HG03108 (cell line): ENCODE results near the gene GPC5.
"Not testable (repeated sequence)": the region's sequence is repeated elsewhere in the genome, so short reads cannot be mapped to it uniquely, and the experiment has no call there.

Experiments used
- ATAC-seq: cut with Tn5 transposase; IDR thresholded peaks from one replicate; pipeline ENCODE4 v1.9.1; 2021; ENCODE audit warnings: moderate library complexity; ENCODE audit not compliant: unreplicated experiment

GPC5 gene

DNA sequence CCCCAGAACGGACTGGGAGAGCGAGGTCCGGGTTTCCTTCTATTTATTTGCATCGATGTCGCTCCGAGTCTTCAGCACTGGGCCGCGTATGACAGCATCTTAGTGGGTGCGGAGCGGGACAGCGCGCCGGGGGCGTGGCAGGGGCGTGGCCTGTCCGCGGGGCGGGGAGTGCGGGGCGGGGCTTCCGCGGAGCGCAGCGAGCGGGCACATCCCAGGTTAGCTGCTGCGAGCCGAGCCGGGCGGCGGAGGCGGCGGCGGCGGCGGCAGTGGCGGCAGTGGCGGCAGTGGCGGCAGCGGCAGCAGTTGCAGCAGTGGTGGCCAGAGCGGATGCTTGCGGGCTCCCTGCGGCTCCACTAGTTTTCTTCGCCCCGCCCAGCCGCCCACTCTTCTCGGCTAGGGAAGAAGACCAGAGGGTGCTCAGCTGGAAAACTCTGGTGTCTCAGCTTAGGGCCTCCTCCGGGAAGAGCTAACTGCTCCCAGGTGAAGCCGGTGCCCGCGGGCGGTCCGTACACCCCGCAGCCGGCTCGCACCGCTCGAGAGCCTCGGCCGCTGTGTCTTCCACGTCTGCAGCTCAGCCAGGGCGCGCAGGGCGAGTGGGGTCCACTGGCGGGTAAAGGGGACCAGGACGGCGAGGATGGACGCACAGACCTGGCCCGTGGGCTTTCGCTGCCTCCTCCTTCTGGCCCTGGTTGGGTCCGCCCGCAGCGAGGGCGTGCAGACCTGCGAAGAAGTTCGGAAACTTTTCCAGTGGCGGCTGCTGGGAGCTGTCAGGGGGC is at the start of gene GPC5:
TSS of gene GPC5 (plus strand) at position 209 of the 776 bp plus-strand sequence.
- ATAC-seq = peak; percentile 95

GRCh38 chr13:91348906-91349435 is 49.5 kb upstream of the GPC5 start:
- ATAC-seq = peak; percentile 42

DNA sequence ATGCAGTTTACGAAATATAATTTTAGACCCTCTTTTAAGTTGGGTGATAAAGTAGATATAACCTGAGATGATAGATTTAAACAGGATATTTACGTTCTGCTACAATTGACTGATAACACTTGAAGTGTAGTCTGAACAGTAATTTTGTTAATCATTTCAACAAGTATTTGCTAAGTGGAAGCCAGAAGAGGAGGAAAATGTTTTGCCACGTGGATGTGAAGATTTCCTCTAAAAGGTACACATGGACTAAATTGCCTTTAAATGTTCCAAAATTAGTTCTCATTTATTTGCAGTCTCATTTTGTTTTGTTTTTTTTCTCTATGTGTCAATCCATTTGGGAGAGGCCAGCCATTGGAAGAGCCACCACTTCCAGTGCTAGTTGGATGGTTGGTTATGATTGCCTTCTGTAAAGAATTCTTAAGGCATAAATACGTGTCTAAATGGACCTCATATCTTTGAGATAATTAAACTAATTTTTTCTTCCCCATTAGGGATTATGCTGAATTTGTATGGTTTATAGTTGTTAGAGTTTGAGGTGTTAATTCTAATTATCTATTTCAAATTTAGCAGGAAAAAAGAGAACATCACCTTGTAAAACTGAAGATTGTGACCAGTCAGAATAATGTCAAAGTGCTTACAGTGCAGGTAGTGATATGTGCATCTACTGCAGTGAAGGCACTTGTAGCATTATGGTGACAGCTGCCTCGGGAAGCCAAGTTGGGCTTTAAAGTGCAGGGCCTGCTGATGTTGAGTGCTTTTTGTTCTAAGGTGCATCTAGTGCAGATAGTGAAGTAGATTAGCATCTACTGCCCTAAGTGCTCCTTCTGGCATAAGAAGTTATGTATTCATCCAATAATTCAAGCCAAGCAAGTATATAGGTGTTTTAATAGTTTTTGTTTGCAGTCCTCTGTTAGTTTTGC is 48.2 kb upstream of the GPC5 start:
- ATAC-seq = no peak

DNA sequence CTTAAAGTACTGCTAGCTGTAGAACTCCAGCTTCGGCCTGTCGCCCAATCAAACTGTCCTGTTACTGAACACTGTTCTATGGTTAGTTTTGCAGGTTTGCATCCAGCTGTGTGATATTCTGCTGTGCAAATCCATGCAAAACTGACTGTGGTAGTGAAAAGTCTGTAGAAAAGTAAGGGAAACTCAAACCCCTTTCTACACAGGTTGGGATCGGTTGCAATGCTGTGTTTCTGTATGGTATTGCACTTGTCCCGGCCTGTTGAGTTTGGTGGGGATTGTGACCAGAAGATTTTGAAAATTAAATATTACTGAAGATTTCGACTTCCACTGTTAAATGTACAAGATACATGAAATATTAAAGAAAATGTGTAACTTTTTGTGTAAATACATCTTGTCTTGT is 47.3 kb upstream of the GPC5 start:
- no peak for ATAC-seq

DNA sequence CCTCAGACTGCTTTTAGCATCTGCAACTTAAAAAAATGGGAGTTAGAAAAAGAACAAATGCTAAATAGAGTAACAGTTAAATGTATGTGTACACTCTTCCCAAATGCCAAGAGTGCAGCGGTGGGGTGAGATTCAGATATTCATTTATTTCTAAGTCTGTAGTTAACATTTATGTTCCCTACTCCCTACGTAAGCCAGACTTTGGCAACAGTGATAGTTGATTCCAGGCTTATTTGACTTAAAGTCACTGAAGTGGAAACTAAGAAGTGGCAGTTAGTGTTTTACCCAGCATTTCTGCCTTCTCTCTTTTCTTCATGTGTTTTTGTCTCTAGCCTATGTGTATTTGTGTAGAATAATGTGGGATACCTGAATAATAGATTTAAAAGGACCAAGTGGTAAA is 46.4 kb upstream of the GPC5 start:
- no peak for ATAC-seq

DNA sequence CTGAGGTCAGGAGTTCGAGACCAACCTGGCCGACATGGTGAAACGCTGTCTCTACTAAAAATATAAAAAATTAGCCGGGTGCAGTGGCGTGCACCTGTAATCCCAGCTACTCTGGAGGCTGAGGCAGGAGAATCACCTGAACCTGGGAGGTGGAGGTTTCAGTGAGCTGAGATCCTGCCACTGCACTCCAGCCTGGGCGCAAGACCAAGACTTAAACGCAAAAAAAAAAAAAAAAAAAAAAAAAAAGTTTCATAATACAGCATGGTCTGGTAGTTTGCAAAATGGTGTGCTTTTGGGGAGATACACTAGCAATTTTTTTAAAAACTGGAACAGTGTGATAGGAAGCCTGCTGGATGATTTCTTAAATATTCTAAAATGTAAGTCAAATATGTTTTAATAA is 45.5 kb upstream of the GPC5 start:
- not testable (repeated sequence) for ATAC-seq

- ATAC-seq = no peak
These were observed 44.9 kb upstream of the GPC5 start for GRCh38 chr13:91353494-91353893.

- no peak for ATAC-seq
These were observed 43.2 kb upstream of the GPC5 start for GRCh38 chr13:91355099-91355825.

DNA sequence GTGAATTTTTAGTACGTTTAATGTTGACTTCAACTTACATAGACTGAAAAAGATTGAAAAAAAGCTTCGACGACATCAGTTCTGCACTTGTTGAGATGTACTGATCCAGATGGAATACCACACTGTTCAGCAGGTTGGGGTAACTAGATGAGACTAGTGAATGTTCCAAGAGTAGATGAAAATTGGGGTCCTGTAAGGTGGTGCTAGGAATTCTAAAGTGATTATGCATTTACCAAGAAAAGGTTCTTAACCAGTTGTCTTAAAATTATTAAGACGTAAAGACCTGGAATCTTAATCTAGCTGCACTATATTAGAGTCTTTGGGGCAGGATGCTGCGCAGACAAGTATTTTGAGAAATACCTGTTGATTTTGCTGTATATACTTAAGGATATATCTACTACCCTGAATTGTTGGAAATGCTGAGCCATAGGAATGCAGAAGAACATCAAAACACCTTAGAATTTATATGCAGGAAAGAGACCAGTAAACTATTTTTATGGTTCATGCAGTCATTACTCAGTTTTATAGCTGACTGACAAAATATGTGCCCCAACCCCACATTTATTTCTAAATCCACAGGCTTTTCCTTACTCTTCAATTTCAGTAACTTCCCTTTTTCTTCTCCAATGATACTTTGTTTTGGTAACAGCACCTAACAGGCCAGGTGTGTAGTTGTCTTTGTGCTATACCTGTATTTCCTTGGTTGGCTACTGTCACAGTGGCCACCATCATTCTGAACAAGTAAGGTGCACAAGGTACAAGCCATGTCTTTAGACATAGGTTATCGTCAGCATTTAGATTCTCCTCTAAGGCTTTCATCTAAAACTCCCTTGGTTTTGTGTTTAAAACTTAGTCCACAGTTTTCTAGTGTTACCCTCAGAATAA is 42.4 kb upstream of the GPC5 start:
- ATAC-seq = no peak

DNA sequence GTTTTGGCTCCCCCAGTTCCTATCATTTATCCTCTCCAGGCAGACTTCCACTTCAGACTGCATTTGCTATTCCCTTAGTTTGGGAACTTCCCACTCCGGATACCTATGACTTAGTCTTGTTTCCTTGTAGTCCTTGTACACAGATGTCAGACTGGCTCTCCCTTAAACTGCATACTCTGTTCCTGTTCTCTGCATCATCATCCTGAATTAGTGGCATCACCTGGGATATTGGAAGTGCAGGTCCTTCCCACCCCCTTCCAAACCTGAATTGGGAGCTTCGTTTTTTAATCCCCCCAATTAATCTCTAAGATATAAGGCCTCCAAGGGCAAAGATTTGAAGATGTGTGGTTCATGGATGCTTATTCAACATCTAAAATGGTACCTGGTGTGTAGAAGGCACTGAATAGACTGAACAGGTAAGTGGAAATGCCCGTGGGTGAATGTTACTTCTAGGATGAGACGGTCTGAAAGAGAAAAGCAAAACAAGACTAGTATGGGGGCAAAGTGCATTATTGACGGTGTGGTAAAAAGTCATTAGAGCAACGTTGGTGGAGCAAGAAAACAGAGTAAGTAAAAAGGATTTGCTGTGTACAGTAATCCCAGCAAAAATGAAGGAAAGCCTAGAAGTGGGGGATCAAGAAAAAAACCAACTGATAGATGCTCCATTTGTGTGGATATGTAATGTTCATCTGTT is 41.4 kb upstream of the GPC5 start:
- no peak for ATAC-seq

- no peak for ATAC-seq
These were observed 40.6 kb upstream of the GPC5 start for GRCh38 chr13:91357613-91358386.

DNA sequence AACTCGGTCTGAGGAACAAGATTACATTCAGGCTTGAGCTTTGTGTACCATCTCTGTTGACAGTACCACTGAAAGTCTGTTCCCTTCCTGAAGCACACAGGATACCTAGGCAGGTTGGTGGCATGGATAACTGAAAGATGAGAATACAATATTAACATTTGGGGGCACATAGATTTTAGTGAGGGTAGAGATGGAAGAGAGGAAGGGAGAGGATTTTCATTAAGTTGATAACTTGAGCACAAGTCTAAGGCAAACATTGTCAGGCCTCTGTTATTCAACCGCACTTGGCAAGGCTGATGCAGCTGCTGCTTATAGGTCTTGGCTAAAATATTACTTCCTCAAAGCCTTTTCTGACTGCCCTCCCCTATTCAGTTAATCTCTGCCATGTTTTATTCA is 40.0 kb upstream of the GPC5 start:
- no peak for ATAC-seq

DNA sequence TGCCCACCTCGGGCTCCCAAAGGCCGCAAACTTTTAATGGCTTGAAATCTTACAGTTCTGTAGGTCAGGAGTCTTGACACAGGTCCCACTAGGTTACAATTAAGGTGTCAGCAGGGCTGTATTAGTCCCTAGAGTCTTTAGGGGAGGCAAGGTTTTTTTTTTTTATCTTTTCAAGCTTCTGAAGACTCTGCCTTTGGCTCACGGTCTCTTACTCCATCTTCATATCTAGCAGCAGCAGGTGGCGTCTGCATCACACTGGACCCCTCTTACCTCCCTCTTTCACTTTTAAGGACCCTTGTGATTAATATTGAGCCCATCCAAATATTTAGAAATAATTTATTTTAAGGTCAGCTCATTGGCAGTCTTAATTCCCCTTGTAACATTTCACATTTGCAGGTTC is 39.3 kb upstream of the GPC5 start:
- no peak for ATAC-seq

GRCh38 chr13:91359631-91360030 is 38.8 kb upstream of the GPC5 start:
- ATAC-seq = no peak

- no peak for ATAC-seq
These were observed 38.1 kb upstream of the GPC5 start for GRCh38 chr13:91360246-91360751.

DNA sequence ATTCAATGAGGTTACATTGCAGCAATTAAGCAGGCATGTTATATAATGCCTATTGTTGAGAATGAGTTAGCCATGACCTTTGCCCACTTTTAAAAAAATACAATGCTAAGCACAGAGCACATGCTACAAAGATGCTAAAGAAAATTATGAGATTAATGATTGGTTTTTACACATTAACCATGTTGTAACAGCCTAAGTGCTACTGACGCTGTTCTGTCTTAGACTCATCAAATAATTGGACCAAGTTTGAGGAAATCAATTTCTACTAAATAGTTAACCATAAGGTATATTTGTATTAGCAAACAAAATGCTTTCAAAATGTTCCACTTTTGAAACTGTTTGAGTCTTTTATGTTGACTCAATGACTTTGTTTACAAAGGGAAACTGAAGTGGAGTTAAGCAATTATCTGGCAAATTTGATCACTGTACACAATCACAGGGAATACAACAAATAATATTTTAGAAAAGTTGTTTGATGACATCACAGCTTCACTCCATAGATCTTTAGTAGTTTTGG is 36.6 kb upstream of the GPC5 start:
- ATAC-seq = no peak

DNA sequence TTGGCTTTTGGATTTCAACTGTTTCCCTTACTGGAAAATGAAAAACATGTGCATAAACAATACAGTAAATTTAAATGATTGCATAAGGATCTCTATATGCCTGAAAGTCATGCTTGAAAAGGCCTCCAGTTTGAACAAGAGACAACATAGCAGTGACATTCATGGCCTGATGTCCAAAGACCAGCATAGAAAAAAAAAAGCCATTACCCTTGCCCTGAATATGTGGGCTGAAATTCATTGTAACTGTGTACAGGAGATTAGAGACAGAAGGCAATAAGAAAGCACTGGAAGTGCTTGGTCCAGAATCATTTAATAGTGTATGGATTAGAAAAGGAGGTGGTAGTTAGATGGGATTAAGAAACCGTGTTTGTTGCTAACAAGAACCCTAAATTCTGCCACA is 35.5 kb upstream of the GPC5 start:
- ATAC-seq = no peak

DNA sequence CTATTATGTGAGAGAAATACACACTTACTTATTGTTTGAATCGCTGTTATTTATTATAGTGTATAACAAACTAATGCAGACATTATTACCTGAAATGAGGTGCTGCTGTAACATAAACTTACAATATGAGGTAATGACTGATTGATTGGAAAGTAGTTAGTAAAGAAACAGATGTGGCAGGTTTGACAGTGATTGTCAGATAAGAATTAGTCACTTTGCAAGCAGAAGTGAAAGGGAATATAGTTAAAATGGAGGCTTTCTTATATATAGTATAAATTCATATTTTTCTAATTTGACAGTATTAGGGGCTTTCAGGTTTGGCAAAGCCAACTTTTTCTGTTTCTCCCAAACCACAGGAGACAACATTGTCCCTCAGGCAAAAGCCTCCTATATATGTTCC is 30.3 kb upstream of the GPC5 start:
- no peak for ATAC-seq
